HCT116 (cell line): ENCODE measurements around the gene ATM. TPM values are rescaled to one million over a fixed set of nuclear protein-coding genes. Genes with fewer than 3 reads are reported as not detected.

ENCODE experiments used
- ATAC-seq: fragments of 200-7000 bp; cut with Tn5 transposase; 2 replicates; pipeline ENCODE4 v1.9.1; 2020; ENCODE audit warnings: mild to moderate bottlenecking, moderate library complexity
- BruUV-seq: library from RNA; stranded (reverse); fragments of 400-500 nt; replicated peaks from 2 replicates; lab custom pipeline; 2021; lab: Mats Ljungman, UMichigan
- CTCF ChIA-PET: fragments of 300-600 bp; sonication (Branson Sonifier 250); formaldehyde crosslinking; loops from one replicate; lab custom pipeline; 2021; ENCODE audit warnings: antibody characterized with exemption; lab: Charles Lee
- POLR2A ChIA-PET: fragments of 300-600, 350-600 bp; sonication (Branson Sonifier 250); formaldehyde crosslinking; loops from one replicate; lab custom pipeline; 2021; ENCODE audit warnings: antibody characterized with exemption; lab: Charles Lee
- RAD21 ChIA-PET, 2 experiments: fragments of 300-600 bp; sonication (Branson Sonifier 250); formaldehyde crosslinking; loops; one replicate each; lab custom pipeline; 2023; ENCODE audit warnings: low total read pairs in 2 of 2; ENCODE audit not compliant: uncharacterized antibody in 2 of 2, unreplicated experiment in 2 of 2, low non-redundant PET in 1 of 2; lab: Charles Lee
- DNase-seq: peaks from one replicate; pipeline ENCODE4 v3.0.0-alpha.2; 2010; ENCODE audit warnings: low read depth, low spot score
- H2AFZ ChIP-seq: fragments of 200-600 bp; shearing (Covaris generic), sonication (generic); 2 replicates; pipeline ENCODE4 v1.6.1; 2017; ENCODE audit warnings: low read depth, mixed run types, mixed read lengths, antibody characterized with exemption, low read length; ENCODE audit not compliant: poor library complexity, severe bottlenecking
- H3K27ac ChIP-seq: 2 replicates; pipeline ENCODE4 v1.5.1; 2012; ENCODE audit warnings: low read depth, low read length
- H3K27me3 ChIP-seq: fragments of 200-600 bp; sonication (generic); 2 replicates; pipeline ENCODE4 v1.6.1; 2016; ENCODE audit warnings: mixed run types, low read length, mixed read lengths; ENCODE audit not compliant: insufficient read depth
- H3K36me3 ChIP-seq, 2 experiments: fragments of 200-500 bp in 1 of 2; fragments of 200-600 bp in 1 of 2; sonication (Bioruptor generic) in 1 of 2; sonication (generic) in 1 of 2; 2 replicates each; pipeline versions ENCODE4 v1.5.1 to v1.6.1; 2014 to 2016; ENCODE audit warnings: low read length in 2 of 2, inconsistent platforms in 1 of 2, mixed read lengths in 1 of 2, mixed run types in 1 of 2; ENCODE audit not compliant: insufficient read depth in 2 of 2, control insufficient read depth in 1 of 2
- H3K4me1 ChIP-seq, 2 experiments: fragments of 200-600 bp in 1 of 2; sonication (generic) in 1 of 2; 2 replicates each; pipeline versions ENCODE4 v1.5.1 to v1.6.1; 2012 to 2017; ENCODE audit warnings: low read length in 2 of 2, inconsistent platforms in 1 of 2, mild to moderate bottlenecking in 1 of 2, mixed read lengths in 1 of 2, mixed run types in 1 of 2, moderate library complexity in 1 of 2; ENCODE audit not compliant: insufficient read depth in 2 of 2, control insufficient read depth in 1 of 2
- H3K4me2 ChIP-seq: fragments of 200-600 bp; sonication (generic); 2 replicates; pipeline ENCODE4 v1.6.1; 2017; ENCODE audit warnings: mixed run types, low read length, mixed read lengths
- H3K4me3 ChIP-seq, 2 experiments: fragments of 200-600 bp in 1 of 2; sonication (generic) in 1 of 2; replicated peaks in 1 of 2; 2 replicates each; pipeline ENCODE4 v1.5.1; 2011 to 2016; ENCODE audit warnings: low read length in 2 of 2, control low read depth in 1 of 2, low read depth in 1 of 2, mild to moderate bottlenecking in 1 of 2, mixed read lengths in 1 of 2, mixed run types in 1 of 2
- H3K79me2 ChIP-seq: fragments of 200-600 bp; sonication (generic); 2 replicates; pipeline ENCODE4 v1.6.1; 2017; ENCODE audit warnings: mild to moderate bottlenecking, mixed run types, low read length, moderate library complexity, mixed read lengths; ENCODE audit not compliant: insufficient read depth
- H3K9ac ChIP-seq: fragments of 200-600 bp; sonication (generic); 2 replicates; pipeline ENCODE4 v1.6.1; 2016; ENCODE audit warnings: low read length, mixed read lengths
- H3K9me2 ChIP-seq: fragments of 200-600 bp; sonication (generic), shearing (Covaris generic); 2 replicates; pipeline ENCODE4 v1.6.1; 2017; ENCODE audit warnings: mixed run types, mild to moderate bottlenecking, moderate library complexity; ENCODE audit not compliant: insufficient read depth
- H3K9me3 ChIP-seq, 2 experiments: fragments of 200-500 bp in 1 of 2; fragments of 200-600 bp in 1 of 2; sonication (Bioruptor generic) in 1 of 2; sonication (generic) in 1 of 2; 2 replicates each; pipeline ENCODE4 v1.6.1; 2014 to 2017; ENCODE audit warnings: low read length in 2 of 2, mixed read lengths in 2 of 2, inconsistent platforms in 1 of 2, low read depth in 1 of 2, mild to moderate bottlenecking in 1 of 2, mixed run types in 1 of 2, moderate library complexity in 1 of 2; ENCODE audit not compliant: control insufficient read depth in 1 of 2, insufficient read depth in 1 of 2
- H4K20me1 ChIP-seq: fragments of 200-600 bp; sonication (generic), shearing (Covaris generic); 2 replicates; pipeline ENCODE4 v1.6.1; 2017; ENCODE audit warnings: mixed run types, mild to moderate bottlenecking, moderate library complexity; ENCODE audit not compliant: insufficient read depth
- CBX3 ChIP-seq: IDR thresholded peaks from 2 replicates; pipeline ENCODE4 v1.6.1; 2012; ENCODE audit warnings: low read depth
- CEBPB ChIP-seq: IDR thresholded peaks from 2 replicates; pipeline ENCODE4 v1.6.1; 2012; ENCODE audit warnings: low read depth
- EGR1 ChIP-seq: IDR thresholded peaks from 2 replicates; pipeline ENCODE4 v1.6.1; 2012; ENCODE audit warnings: low read depth
- EZH2 ChIP-seq: fragments of 200-600 bp; sonication (generic); IDR thresholded peaks from 2 replicates; pipeline ENCODE4 v1.6.1; 2017; ENCODE audit warnings: antibody characterized with exemption, mixed run types
- FOSL1 ChIP-seq: IDR thresholded peaks from 2 replicates; pipeline ENCODE4 v1.6.1; 2012; ENCODE audit warnings: low read depth
- JUND ChIP-seq: IDR thresholded peaks from 2 replicates; pipeline ENCODE4 v1.6.1; 2012
- RAD21 ChIP-seq: IDR thresholded peaks from 2 replicates; pipeline ENCODE4 v1.6.1; 2012; ENCODE audit warnings: low read depth, mild to moderate bottlenecking
- REST ChIP-seq: IDR thresholded peaks from 2 replicates; pipeline ENCODE4 v1.6.1; 2012; ENCODE audit warnings: low read depth
- SP1 ChIP-seq: IDR thresholded peaks from 2 replicates; pipeline ENCODE4 v1.6.1; 2012; ENCODE audit warnings: low read depth
- SRF ChIP-seq: IDR thresholded peaks from 2 replicates; pipeline ENCODE4 v1.6.1; 2012; ENCODE audit warnings: low read depth
- YY1 ChIP-seq: IDR thresholded peaks from 2 replicates; pipeline ENCODE4 v1.6.1; 2011; ENCODE audit warnings: low read length, low read depth, moderate library complexity, mild to moderate bottlenecking; ENCODE audit not compliant: insufficient replicate concordance; ENCODE audit errors: extremely low read depth
- ZNF274 ChIP-seq: fragments of 200-500 bp; sonication (Bioruptor generic); IDR thresholded peaks from 2 replicates; pipeline ENCODE4 v1.6.1; 2014; ENCODE audit warnings: mild to moderate bottlenecking, low read depth, low read length, inconsistent platforms
- intact Hi-C: fragments of 100-400 bp; cut with micrococcal nuclease; formaldehyde crosslinking; loops from 2 replicates; pipeline ENCODE4 v1.10.0; 2022
- total RNA-seq: library from RNA; stranded (reverse); gene quantifications from one replicate; pipeline ENCODE4 v1.2.1, GENCODE V29; 2021; ENCODE audit not compliant: unreplicated experiment

ATM gene
- total RNA-seq, 1 experiment from 2014 or later: 32.2 TPM

GRCh38 chr11:108278546-108278945 is 55.7 kb downstream of the ATM start:
- Histone ChIP-seq H4K20me1 (no peaks in the 10 kb centered on the region), H3K27me3 (no peaks in the 10 kb centered on the region), H3K79me2 (no peaks in the 10 kb centered on the region), H3K9ac (no peak overlapping the region), H3K36me3 (peaks cover 0 to 16% of the 10 kb centered on the region in 2 experiments; a peak in 3 of 4 replicates), H3K9me3 (no peaks in the 10 kb centered on the region), H3K9me2 (no peaks in the 10 kb centered on the region), H3K4me1 (no peaks in the 10 kb centered on the region), H3K4me2 (no peak overlapping the region), H3K4me3 (no peak overlapping the region), H3K27ac (no peak overlapping the region), H2AFZ (no peak overlapping the region)
- RAD21 ChIA-PET: no interaction called here
- ATAC-seq (no peak), DNase-seq (no peak)
- intact Hi-C loops: no loop called here
- TF ChIP-seq REST (no peak), ZNF274 (no peak), RAD21 (no peak), YY1 (no peak), EGR1 (no peak), FOSL1 (no peak), CEBPB (no peak), SRF (no peak), EZH2 (no peak), CBX3 (no peak), SP1 (no peak), JUND (no peak)
- CTCF ChIA-PET: no interaction called here
- POLR2A ChIA-PET: no interaction called here
- BruUV-seq: no TSS peak
